Measurements from ENCODE around the gene TAP1.

- no peak for TF ChIP-seq POLR2A (IDR thresholded peaks at IDR 0.05)
- TF ChIP-seq CTCF (IDR thresholded peaks at IDR 0.05): no peak
Measured at GRCh38 chr6:32814145-32814544, 39.4 kb downstream of the TAP1 start.
